ENCODE measurements around the gene OLFM4.

DNA sequence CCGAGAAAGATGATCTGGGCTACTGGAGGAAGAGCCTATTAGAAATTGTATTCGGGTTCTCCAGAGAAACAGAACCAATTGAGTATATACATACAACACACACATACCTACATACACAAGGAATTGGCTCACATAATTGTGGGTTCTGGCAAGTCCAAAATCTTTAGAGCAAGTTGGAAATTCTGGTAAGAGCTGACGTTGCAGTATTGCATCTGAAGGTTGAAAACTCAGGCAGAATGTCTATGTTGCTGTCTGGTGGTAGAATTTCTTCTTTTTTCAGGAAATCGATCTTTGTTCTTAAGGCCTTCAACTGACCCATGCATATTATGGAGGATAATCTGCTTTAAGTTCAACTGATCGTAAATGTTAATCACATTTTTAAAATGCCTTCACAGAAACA lies 15.5 kb upstream of the OLFM4 start:
- TF ChIP-seq ZNF592 (IDR thresholded peaks at IDR 0.05), result no peak
- TF ChIP-seq, protein P1, sequence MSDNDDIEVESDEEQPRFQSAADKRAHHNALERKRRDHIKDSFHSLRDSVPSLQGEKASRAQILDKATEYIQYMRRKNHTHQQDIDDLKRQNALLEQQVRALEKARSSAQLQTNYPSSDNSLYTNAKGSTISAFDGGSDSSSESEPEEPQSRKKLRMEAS (IDR thresholded peaks at IDR 0.05; ENCODE audit: low read depth, low read length), result no peak
- no peak for TF ChIP-seq HDAC2 (IDR thresholded peaks at IDR 0.05)
- TF ChIP-seq SP1 (IDR thresholded peaks at IDR 0.05; ENCODE audit: low read depth, low read length), result no peak
- TF ChIP-seq SUZ12 (IDR thresholded peaks at IDR 0.05; ENCODE audit: unreplicated experiment), result no peak
- no peak for TF ChIP-seq GABPA (IDR thresholded peaks at IDR 0.05; ENCODE audit: low read depth)
- no peak for TF ChIP-seq NRF1 (conservative IDR thresholded peaks at IDR 0.05; ENCODE audit: low read depth, low read length)
- no peak for TF ChIP-seq JUNB (IDR thresholded peaks at IDR 0.05)
- no peak for TF ChIP-seq ASH2L (IDR thresholded peaks at IDR 0.05; ENCODE audit: borderline replicate concordance, low read depth)
- no peak for TF ChIP-seq CBFB (IDR thresholded peaks at IDR 0.05; ENCODE audit: low read depth)

Measured in GM12878 (cell line).